Measurements from ENCODE around the gene CENPA.

CENPA gene

DNA sequence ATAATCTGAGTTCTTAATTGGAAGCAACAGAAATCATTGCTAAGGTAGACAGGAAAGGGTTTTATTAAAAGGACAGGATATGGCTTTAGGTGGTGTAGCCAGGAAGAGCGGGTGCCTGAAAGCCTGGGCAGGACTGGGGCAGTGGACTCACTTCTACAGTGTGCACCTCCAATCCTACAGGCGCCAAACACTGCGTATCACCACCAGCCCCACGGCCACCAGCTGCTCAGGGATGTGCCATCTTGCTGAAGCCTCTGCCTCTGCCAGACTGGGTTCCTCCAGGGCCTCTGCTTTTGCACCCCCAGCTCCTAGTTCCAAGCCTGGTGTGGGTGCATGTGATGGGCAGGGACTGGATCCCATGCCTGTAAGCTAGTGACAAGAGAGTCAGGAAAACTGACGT, 32.4 kb downstream of the CENPA start:
- peak in 5 of 42 donors; percentile 5 to 42 (median 25) for DNase-seq
- intact Hi-C loops (cut with DNase I): no loop called here

DNA sequence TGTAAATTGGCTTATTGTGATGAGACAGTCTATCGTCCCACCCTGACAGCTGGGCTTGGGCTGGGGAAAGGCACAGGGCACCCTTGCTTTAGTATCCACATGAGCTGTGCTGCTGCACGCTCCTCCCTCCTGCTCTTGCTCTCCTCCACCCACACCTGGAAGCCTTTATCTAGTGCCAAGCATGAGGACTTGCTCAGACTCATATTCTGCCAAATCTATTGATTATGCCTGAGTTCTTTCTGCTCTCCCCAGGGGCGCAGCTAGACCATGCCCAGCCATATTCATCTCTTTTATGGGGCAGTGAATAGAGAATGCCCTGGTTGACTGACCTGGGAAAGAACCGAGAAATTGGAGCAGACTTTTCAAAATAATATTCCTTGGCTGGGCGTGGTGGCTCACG, 33.1 kb downstream of the CENPA start:
- peak in 10 of 42 donors; percentile 7 to 49 (median 22) for DNase-seq
- intact Hi-C loops (cut with DNase I): no loop called here

DNA sequence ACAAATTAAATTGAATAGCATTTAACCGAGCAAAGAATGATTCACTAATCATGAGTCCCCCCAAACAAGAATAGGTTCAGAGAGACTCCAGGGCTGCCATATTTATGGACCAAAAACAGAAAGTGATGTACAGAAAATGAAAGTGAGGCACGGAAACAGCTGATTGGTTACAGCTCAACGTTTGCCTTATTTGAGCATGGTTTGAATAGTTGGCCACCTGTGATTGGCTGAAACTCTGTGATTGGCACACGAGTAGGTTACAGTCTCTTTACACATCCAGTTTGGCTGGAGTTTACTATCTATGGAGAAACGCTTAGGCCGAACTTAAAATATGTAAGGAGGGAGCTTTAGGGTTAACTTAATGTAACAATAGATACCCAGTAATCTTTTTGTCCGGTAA, 35.1 kb downstream of the CENPA start:
- DNase-seq: no peak
- intact Hi-C loops (cut with DNase I): no loop called here

DNA sequence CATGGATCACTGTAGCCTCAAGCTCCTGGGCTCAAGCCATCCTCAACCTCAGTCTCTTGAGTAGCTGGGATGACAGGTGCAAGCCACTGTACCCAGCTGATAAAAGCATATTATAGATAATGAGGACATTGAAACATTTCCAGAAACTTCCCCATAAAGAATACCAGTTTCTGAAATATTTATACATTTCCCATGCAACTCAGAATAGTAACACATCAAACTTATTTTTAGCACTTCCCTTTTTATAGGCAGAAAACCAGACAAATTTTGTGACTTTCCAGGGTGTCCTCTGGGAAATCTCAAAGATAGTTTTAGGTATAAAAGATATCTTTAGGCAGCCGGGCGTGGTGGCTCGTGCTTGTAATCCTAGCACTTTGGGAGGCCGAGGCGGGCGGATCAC, 37.0 kb downstream of the CENPA start:
- intact Hi-C loops (cut with DNase I): no loop called here
- DNase-seq: peak in 6 of 42 donors; percentile 6 to 45 (median 22)

DNA sequence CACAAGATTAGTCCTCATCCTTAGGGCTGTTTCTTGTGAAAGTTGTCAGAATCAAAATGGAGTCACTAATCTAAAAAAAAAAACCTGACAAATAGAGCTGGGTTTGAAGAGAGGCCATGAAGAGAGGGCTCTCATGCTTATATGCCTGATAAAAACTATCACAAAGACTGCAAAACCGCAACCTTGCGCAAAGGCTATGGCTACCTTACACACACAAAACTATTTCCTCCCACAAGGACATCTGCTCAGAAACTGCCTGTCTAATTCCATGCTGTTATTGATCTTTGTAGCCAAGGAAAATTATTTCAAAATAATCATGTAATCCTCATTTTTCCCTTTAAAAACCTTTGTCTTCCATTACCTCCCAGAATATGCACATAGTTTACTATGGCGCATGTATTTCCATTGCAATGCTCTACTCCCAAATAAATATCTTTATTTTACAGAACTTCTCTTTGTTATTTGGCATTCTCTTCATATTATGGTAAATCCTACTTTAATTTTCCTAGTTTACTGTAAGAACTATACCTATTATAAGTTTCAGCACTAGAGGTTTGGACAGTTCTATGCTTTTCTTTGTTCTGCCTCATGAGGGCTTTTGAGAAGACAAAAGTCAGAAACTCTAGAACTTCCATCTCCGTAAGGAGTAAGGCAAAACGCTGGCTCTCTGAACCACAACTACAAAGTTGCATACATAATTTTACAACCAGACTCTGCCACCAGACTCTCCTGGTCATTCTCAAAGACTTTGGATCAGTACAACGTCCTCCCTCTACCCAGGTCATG, 52.5 kb downstream of the CENPA start:
- no peak for DNase-seq
- intact Hi-C loops (cut with DNase I): no loop called here

DNA sequence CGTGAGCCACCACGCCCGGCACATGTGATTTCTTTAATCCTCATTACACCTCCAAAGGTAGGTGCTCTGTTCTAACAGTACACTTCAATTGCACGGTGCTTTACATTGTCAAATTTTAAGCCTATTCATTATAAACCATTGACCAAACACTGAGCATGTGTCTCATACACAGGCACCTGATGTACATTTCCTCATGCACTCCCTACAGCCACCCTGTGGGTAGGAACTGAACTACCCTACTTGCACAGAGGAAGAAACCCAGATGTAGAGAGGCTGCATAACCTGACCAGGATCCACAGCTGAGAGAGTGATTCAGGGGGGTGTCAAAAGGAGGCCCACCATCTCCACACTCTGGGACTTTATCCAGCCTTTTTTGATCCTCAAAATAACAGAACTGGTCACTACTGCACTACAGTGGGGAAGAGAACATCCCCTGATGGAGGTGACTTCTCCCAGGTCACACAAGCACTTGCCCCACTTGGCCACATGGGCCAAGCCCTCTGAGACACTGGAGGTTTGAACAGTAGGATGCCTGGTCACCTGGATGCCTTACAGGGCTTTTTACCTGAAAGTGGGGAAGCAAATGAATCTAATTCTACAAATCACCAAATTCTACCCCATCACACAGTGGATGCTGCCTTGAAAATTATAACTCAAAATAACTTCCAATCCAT, 55.2 kb downstream of the CENPA start:
- peak in 2 of 42 donors; percentile 13 to 27 for DNase-seq
- intact Hi-C loops (cut with DNase I): no loop called here

DNA sequence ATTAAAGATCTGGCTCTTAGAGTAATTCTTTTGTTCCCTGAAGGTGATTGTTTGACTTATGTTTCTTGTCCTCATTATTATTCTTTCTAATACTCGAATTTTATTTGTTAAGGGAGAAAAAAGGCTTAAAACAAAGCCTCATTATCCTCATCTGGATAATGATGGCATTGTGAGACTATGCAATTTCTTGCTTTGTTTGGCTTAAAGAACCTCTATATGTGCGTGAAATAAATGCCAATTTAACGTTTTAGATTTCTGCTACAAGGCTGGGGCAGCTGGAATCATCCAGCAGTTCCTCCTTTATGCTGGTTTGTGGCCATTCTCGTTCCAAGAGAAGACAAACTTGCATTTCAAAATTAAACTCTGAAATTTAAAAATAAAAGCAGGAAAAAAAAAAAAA, 57.2 kb downstream of the CENPA start:
- DNase-seq: no peak
- intact Hi-C loops (cut with DNase I): no loop called here

Data from head of caudate nucleus (tissue), 42 donors.